Aorta (tissue), 5 donors: Measurements from ENCODE around the gene MSI2. TPM values are rescaled to one million over a fixed set of nuclear protein-coding genes. Genes with fewer than 3 reads are reported as not detected.
A peak's percentile ranks its signal among the peaks of the same experiment; 100 is the strongest.

ENCODE experiments used
- ATAC-seq: fragments of 200-7000 bp; cut with Tn5 transposase; one replicate; pipeline ENCODE4 v1.9.1; 2022; ENCODE audit warnings: moderate library complexity; ENCODE audit not compliant: low FRiP score
- DNase-seq, 2 donors: peaks; one replicate each; pipeline ENCODE4 v3.0.0-alpha.2; 2020
- H3K27ac ChIP-seq, 2 donors: one replicate each; pipeline ENCODE4 v1.5.1; 2013; ENCODE audit warnings: low read length in 2 of 2, mild to moderate bottlenecking in 2 of 2, moderate library complexity in 2 of 2, control low read depth in 1 of 2, inconsistent platforms in 1 of 2, low read depth in 1 of 2
- H3K27me3 ChIP-seq, 2 donors: one replicate each; pipeline ENCODE4 v1.6.1; 2013; ENCODE audit warnings: control low read depth in 1 of 2, low read length in 1 of 2, mild to moderate bottlenecking in 1 of 2, moderate library complexity in 1 of 2; ENCODE audit not compliant: insufficient read depth in 2 of 2, control insufficient read depth in 1 of 2
- H3K36me3 ChIP-seq, 2 donors: one replicate each; pipeline ENCODE4 v1.6.1; 2013; ENCODE audit warnings: control low read depth in 1 of 2, low read length in 1 of 2, mild to moderate bottlenecking in 1 of 2; ENCODE audit not compliant: insufficient read depth in 2 of 2, control insufficient read depth in 1 of 2
- H3K4me1 ChIP-seq, 2 donors: one replicate each; pipeline ENCODE4 v1.6.1; 2013; ENCODE audit warnings: low read length in 2 of 2, control low read depth in 1 of 2, mild to moderate bottlenecking in 1 of 2, moderate library complexity in 1 of 2; ENCODE audit not compliant: insufficient read depth in 2 of 2, control insufficient read depth in 1 of 2
- H3K4me3 ChIP-seq, 2 donors: one replicate each; pipeline ENCODE4 v1.5.1; 2013; ENCODE audit warnings: low read length in 2 of 2, control low read depth in 1 of 2, mild to moderate bottlenecking in 1 of 2
- H3K9me3 ChIP-seq: one replicate; pipeline ENCODE4 v1.6.1; 2013; ENCODE audit warnings: mild to moderate bottlenecking, low read length; ENCODE audit not compliant: control insufficient read depth
- WGBS, 2 donors: extraction: QIAGEN DNeasy Blood & Tissue Kit; methylation state at CpG; one replicate each; pipeline ENCODE4 v1.1.7; 2013; 5-methylcytosine and 5-hydroxymethylcytosine counted together
- intact Hi-C, 2 donors: fragments of 100-400 bp; cut with DNase I; formaldehyde crosslinking; loops; one replicate each; pipeline versions ENCODE4 v1.14.2 to v1.15.0; 2022
- polyA plus RNA-seq, 2 donors: library from polyadenylated mRNA; stranded (reverse); fragments of 200-250 nt; gene quantifications; one replicate each; pipeline ENCODE4 v1.2.3, GENCODE V29; 2013
- total RNA-seq, 2 donors: library from RNA; stranded (reverse); fragmentation: NEBNext Ultra II Directional; extraction: Animal tissue kit (Norgen Biotek cat#: 25700); gene quantifications; one replicate each; pipeline ENCODE4 v1.2.1, GENCODE V29; 2021
- donor health status: healthy with polysubstance abuse.
- donor health status: Bipolar disorder and iron deficiency.
- donor health status: DM: no; HTN: no; CAD: no.
- donor health status: DM: no; HTN: no; CAD: no.
- donor health status: DM: yes; HTN: yes; CAD: no.

Gene MSI2
- total and polyA plus RNA-seq, 4 donors: 9.3 to 48.2 (median 29.1) TPM

- no peak overlapping the region for H3K27ac ChIP-seq
- peak in 1 of 2 donors; percentile 38 for DNase-seq
Measured at GRCh38 chr17:57528058-57528451, 271.7 kb downstream of the MSI2 start.

DNA sequence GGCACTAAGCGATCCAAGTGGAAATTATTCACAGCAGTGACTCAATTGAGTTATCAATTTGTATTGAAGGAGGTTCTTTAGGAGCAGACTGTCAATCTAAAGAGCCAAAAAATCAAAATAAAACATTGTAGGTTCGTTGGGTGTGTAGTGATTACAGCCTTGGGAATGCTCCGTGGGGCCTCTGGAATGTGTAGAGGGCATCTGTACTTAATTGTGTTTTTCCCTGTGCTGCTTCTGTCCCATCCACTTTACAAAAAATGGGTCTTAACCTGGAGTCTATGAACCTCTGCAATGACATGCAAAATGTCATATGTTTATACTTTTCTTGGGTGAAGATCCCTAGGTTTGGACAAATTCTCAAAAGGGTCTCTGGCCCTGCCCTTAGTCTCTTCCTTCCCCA is 273.7 kb downstream of the MSI2 start:
- Histone ChIP-seq H3K9me3 (no peaks in the 10 kb centered on the region), H3K4me3 (no peak overlapping the region), H3K27me3 (no peaks in the 10 kb centered on the region), H3K4me1 (peaks cover 0 to 5% of the 10 kb centered on the region in 2 donors), H3K27ac (no peak overlapping the region), H3K36me3 (no peaks in the 10 kb centered on the region)
- no peak for ATAC-seq
- DNase-seq: no peak
- intact Hi-C loops: no loop called here
- 88% methylated on average over 3 of the region's 3 CpGs for WGBS, 2 donors

More at GRCh38 chr17:57528058-57528451, 271.7 kb downstream of the MSI2 start:
- Histone ChIP-seq H3K36me3 (no peaks in the 10 kb centered on the region), H3K27me3 (no peaks in the 10 kb centered on the region), H3K4me3 (no peak overlapping the region), H3K9me3 (no peaks in the 10 kb centered on the region), H3K4me1 (peaks cover 0 to 5% of the 10 kb centered on the region in 2 donors)
- no peak for ATAC-seq
- intact Hi-C loops: no loop called here
- WGBS, 2 donors: 92 to 93% methylated on average over 7 of the region's 7 CpGs

GRCh38 chr17:57530508-57530907 is 274.2 kb downstream of the MSI2 start:
- no peak for DNase-seq
- intact Hi-C loops: no loop called here
- no peaks in the 10 kb centered on the region for H3K9me3 ChIP-seq
- no peak overlapping the region for H3K27ac ChIP-seq
- no peaks in the 10 kb centered on the region for H3K36me3 ChIP-seq
- H3K4me3 ChIP-seq: no peak overlapping the region
- ATAC-seq: no peak
- no peaks in the 10 kb centered on the region for H3K27me3 ChIP-seq
- WGBS, 2 donors: 93 to 96% methylated on average over 4 of the region's 4 CpGs
- H3K4me1 ChIP-seq: peaks cover 0 to 5% of the 10 kb centered on the region in 2 donors

DNA sequence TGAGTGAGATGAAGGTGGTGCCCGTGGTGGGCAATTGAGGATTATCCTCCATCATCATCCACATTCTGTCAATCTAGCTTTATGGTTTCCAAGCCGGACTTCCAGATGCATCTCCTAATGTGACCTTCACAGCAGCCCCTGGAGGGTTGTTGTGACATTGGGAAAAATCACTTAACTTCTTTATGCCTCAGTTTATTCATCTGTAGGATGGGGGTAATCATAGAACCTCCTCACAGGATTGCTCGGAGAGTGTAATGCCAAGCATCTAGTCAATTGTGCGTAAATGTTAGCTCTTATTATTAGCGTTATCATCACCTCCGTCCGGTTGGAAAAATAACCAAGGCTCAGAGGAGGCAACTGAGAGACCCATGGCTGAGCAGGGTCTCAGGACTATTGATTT is 274.8 kb downstream of the MSI2 start:
- Histone ChIP-seq H3K4me1 (peaks cover 0 to 5% of the 10 kb centered on the region in 2 donors), H3K27ac (no peak overlapping the region), H3K4me3 (no peak overlapping the region), H3K27me3 (no peaks in the 10 kb centered on the region), H3K36me3 (no peaks in the 10 kb centered on the region), H3K9me3 (no peaks in the 10 kb centered on the region)
- no peak for DNase-seq
- 95 to 96% methylated on average over 7 of the region's 7 CpGs for WGBS, 2 donors
- intact Hi-C loops: no loop called here
- no peak for ATAC-seq

DNA sequence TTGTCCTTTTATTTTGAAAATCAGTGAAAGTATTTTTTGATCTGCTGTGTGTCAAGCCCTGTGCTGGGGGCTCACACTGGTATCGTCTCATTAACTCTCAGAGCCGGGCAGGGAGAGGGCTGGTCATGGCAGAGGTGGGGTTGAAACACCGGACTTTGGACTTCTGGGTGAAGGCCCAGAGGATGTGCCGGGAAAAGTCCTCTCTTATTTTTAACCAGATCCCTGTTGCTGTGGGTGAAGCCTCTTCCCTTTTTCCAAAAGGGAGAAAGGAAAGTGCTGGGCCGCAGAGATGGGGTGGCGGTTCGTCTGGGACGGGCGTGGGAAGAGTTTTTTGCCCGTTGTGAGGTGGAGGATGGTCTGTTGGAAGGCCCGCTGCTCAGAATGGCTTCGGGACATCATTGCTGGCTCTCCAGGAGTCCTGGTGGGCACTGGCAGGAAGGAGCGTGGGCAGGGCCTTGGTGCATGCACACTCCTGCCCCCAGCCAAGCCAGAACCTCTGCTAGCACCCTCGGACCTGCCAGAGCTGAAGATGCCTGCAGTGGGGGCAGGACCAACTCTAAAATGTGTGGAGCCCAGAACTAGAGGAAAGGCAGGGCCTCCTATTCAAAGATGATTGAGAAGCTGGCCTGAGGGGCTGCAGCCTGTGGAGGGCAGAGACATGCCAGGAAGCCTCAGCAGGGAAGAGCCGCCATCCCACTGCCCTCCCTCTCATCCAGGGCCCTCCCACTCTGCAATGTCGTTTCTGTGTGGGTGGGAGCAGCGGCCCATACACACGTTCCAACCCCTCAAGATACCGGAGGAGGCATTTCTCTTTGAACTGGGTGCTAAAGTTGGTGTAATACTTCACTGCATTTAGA is 275.6 kb downstream of the MSI2 start:
- H3K27ac ChIP-seq: no peak overlapping the region
- H3K9me3 ChIP-seq: no peaks in the 10 kb centered on the region
- no peaks in the 10 kb centered on the region for H3K27me3 ChIP-seq
- H3K4me3 ChIP-seq: no peak overlapping the region
- no peaks in the 10 kb centered on the region for H3K36me3 ChIP-seq
- intact Hi-C loops: no loop called here
- peaks cover 0 to 5% of the 10 kb centered on the region in 2 donors for H3K4me1 ChIP-seq
- no peak for ATAC-seq
- peak in 1 of 2 donors; percentile 66 for DNase-seq
- 87 to 89% methylated on average over 19 of the region's 19 CpGs for WGBS, 2 donors

- peak in 1 of 2 donors; percentile 54 for DNase-seq
- H3K36me3 ChIP-seq: no peaks in the 10 kb centered on the region
- no peaks in the 10 kb centered on the region for H3K9me3 ChIP-seq
- no peaks in the 10 kb centered on the region for H3K4me1 ChIP-seq
- intact Hi-C loops: no loop called here
- H3K4me3 ChIP-seq: no peak overlapping the region
- no peak for ATAC-seq
- H3K27ac ChIP-seq: no peak overlapping the region
- no peaks in the 10 kb centered on the region for H3K27me3 ChIP-seq
- 93 to 98% methylated on average over 5 to 6 of the region's 6 CpGs for WGBS, 2 donors
Measured at GRCh38 chr17:57532556-57532955, 276.2 kb downstream of the MSI2 start.

DNA sequence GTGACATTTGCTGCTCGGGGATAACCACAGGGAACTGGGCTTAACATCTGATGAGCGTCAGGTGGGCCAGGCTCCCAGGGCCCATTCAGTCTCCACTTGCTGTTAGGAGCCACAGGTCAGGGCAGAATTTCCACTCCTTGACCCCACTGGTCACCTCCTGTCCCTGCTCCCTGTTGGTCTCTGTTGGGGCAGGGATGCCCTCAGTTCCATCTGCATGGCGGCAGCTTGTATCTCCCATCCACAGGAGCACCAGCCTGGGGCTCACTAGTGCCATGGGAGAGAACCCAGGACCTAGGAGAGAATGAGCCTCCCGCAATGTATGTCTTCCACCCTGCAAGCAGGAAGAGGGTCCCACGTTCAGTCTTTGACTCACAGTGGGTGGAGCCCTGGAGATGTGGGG is 276.6 kb downstream of the MSI2 start:
- H3K27me3 ChIP-seq: no peaks in the 10 kb centered on the region
- no peak overlapping the region for H3K4me3 ChIP-seq
- no peaks in the 10 kb centered on the region for H3K4me1 ChIP-seq
- intact Hi-C loops: no loop called here
- no peak for DNase-seq
- H3K27ac ChIP-seq: no peak overlapping the region
- no peaks in the 10 kb centered on the region for H3K36me3 ChIP-seq
- no peak for ATAC-seq
- no peaks in the 10 kb centered on the region for H3K9me3 ChIP-seq
- WGBS, 2 donors: 75 to 81% methylated on average over 5 of the region's 5 CpGs

- intact Hi-C loops: no loop called here
- Histone ChIP-seq H3K4me1 (no peaks in the 10 kb centered on the region), H3K4me3 (no peak overlapping the region), H3K9me3 (no peaks in the 10 kb centered on the region), H3K36me3 (no peaks in the 10 kb centered on the region), H3K27me3 (no peaks in the 10 kb centered on the region), H3K27ac (no peak overlapping the region)
- DNase-seq: peak in 1 of 2 donors; percentile 32
- ATAC-seq: no peak
- 98% methylated on average over 5 of the region's 5 CpGs for WGBS, 2 donors
Measured at GRCh38 chr17:57533684-57534305, 277.5 kb downstream of the MSI2 start.

DNA sequence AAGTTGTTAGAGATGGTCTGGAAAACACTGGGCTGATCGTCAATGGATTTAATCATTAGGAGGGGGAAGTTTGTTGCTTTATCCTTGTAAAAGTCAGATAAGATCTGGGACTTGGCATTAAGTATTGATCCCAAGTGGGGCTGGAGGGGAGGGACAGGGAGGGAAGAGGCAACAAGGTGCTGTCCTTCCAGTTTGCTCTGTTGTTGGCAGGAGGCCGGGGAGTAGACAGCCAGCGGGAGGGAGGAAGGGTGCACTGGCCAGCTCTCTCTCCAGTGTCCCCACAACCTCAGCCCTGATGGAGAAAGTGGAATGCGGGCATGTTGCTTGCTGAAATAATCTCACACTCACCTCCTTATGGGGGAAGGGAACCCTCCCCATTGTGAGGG is 278.5 kb downstream of the MSI2 start:
- ATAC-seq: no peak
- Histone ChIP-seq H3K27ac (no peak overlapping the region), H3K9me3 (no peaks in the 10 kb centered on the region), H3K4me1 (no peaks in the 10 kb centered on the region), H3K4me3 (no peak overlapping the region), H3K27me3 (no peaks in the 10 kb centered on the region), H3K36me3 (no peaks in the 10 kb centered on the region)
- DNase-seq: no peak
- 88 to 98% methylated on average over 4 of the region's 4 CpGs for WGBS, 2 donors
- intact Hi-C loops: no loop called here
